H1 (cell line): ENCODE measurements around the gene ATP6V0D1. TPM values are rescaled to one million over a fixed set of nuclear protein-coding genes. Genes with fewer than 3 reads are reported as not detected.
A peak's percentile ranks its signal among the peaks of the same experiment; 100 is the strongest.

Experiments
- CTCF ChIA-PET: fragments of 300-600 bp; sonication (Branson Sonifier 250); formaldehyde crosslinking; loops from one replicate; lab custom pipeline; 2021; ENCODE audit not compliant: partially characterized antibody; lab: Charles Lee
- POLR2A ChIA-PET: fragments of 300-600 bp; sonication (Branson Sonifier 250); formaldehyde crosslinking; loops from one replicate; lab custom pipeline; 2021; ENCODE audit warnings: inconsistent platforms; ENCODE audit not compliant: partially characterized antibody; lab: Charles Lee
- DNase-seq, 2 experiments: peaks; one replicate each; pipeline versions ENCODE4 v3.0.0 to v3.0.0-alpha.2; 2010 to 2022; ENCODE audit warnings: low spot score in 2 of 2, low read depth in 1 of 2, mixed read lengths in 1 of 2
- FAIRE-seq: peaks from 2 replicates; lab custom pipeline; 2011; peaks lifted over from hg19 to GRCh38; lab: Jason Lieb, UNC
- H2AFZ ChIP-seq: 2 replicates; pipeline ENCODE4 v1.8.1; 2012; ENCODE audit warnings: low read length, inconsistent platforms
- H2AK5ac ChIP-seq: 2 replicates; pipeline ENCODE4 v1.6.1; 2013; ENCODE audit warnings: low read depth, low read length
- H2BK120ac ChIP-seq: replicated peaks from 2 replicates; pipeline ENCODE3; 2013; ENCODE audit warnings: low read depth, low read length, inconsistent platforms
- H2BK12ac ChIP-seq: 2 replicates; pipeline ENCODE4 v1.6.1; 2013; ENCODE audit warnings: low read depth, low read length
- H2BK15ac ChIP-seq: 2 replicates; pipeline ENCODE4 v1.6.1; 2013; ENCODE audit warnings: low read length
- H2BK20ac ChIP-seq: 2 replicates; pipeline ENCODE4 v1.6.1; 2013; ENCODE audit warnings: low read length
- H2BK5ac ChIP-seq: 2 replicates; pipeline ENCODE4 v1.6.1; 2013; ENCODE audit warnings: low read depth, low read length
- H3K14ac ChIP-seq: 2 replicates; pipeline ENCODE4 v1.6.1; 2013; ENCODE audit warnings: inconsistent platforms; ENCODE audit not compliant: insufficient read length
- H3K18ac ChIP-seq: 2 replicates; pipeline ENCODE4 v1.6.1; 2013; ENCODE audit warnings: low read length; ENCODE audit errors: extremely low read depth
- H3K23ac ChIP-seq: 2 replicates; pipeline ENCODE4 v1.6.1; 2013; ENCODE audit warnings: inconsistent platforms; ENCODE audit not compliant: insufficient read length
- H3K23me2 ChIP-seq: 2 replicates; pipeline ENCODE4 v1.6.1; 2013; ENCODE audit warnings: low read depth, low read length
- H3K27ac ChIP-seq: 2 replicates; pipeline ENCODE4 v1.6.1; 2011; ENCODE audit warnings: low read depth, low read length, inconsistent platforms
- H3K27me3 ChIP-seq, 4 experiments: replicated peaks in 1 of 4; 1 replicate in 1 of 4; 2 replicates in 3 of 4; pipeline versions ENCODE4 v1.6.1 to v1.8.1; 2011 to 2013; ENCODE audit warnings: low read length in 3 of 4, mild to moderate bottlenecking in 3 of 4, inconsistent platforms in 2 of 4, mixed read lengths in 2 of 4, moderate library complexity in 1 of 4; ENCODE audit not compliant: control insufficient read depth in 3 of 4, insufficient read depth in 3 of 4; ENCODE audit errors: extremely low read depth in 1 of 4
- H3K36me3 ChIP-seq, 4 experiments: 2 replicates each; pipeline versions ENCODE4 v1.6.1 to v1.8.1; 2011 to 2013; ENCODE audit warnings: mild to moderate bottlenecking in 4 of 4, low read length in 3 of 4, moderate library complexity in 2 of 4, control low read depth in 1 of 4, inconsistent platforms in 1 of 4; ENCODE audit not compliant: insufficient read depth in 4 of 4, control insufficient read depth in 2 of 4
- H3K4ac ChIP-seq: replicated peaks from 2 replicates; pipeline ENCODE3; 2013; ENCODE audit warnings: low read length, low read depth, mixed read lengths, inconsistent platforms; ENCODE audit not compliant: insufficient read length
- H3K4me1 ChIP-seq, 4 experiments: replicated peaks in 1 of 4; 1 replicate in 1 of 4; 2 replicates in 3 of 4; pipeline versions ENCODE4 v1.6.1 to v1.8.1; 2011 to 2013; ENCODE audit warnings: low read length in 3 of 4, inconsistent platforms in 2 of 4, mixed read lengths in 1 of 4; ENCODE audit not compliant: insufficient read depth in 4 of 4, control insufficient read depth in 3 of 4
- H3K4me2 ChIP-seq, 2 experiments: 2 replicates each; pipeline versions ENCODE4 v1.6.1 to v1.8.1; 2011 to 2013; ENCODE audit warnings: low read depth in 2 of 2, low read length in 2 of 2, control low read depth in 1 of 2, inconsistent platforms in 1 of 2, mild to moderate bottlenecking in 1 of 2; ENCODE audit not compliant: insufficient read depth in 1 of 2
- H3K4me3 ChIP-seq, 4 experiments: fragments of 200-600, 300-600 bp in 1 of 4; sonication (generic), shearing (Covaris generic), sonication (Bioruptor Twin) in 1 of 4; 2 replicates each; pipeline versions ENCODE4 v1.5.1 to v1.8.1; 2011 to 2016; ENCODE audit warnings: low read length in 4 of 4, low read depth in 3 of 4, control low read depth in 2 of 4, inconsistent platforms in 2 of 4, mild to moderate bottlenecking in 2 of 4, mixed read lengths in 1 of 4, moderate library complexity in 1 of 4; ENCODE audit not compliant: insufficient read depth in 2 of 4; ENCODE audit errors: extremely low read depth in 1 of 4
- H3K56ac ChIP-seq: replicated peaks from 2 replicates; pipeline ENCODE3; 2013; ENCODE audit warnings: low read depth, mild to moderate bottlenecking, mixed read lengths, low read length, inconsistent platforms; ENCODE audit not compliant: insufficient read length
- H3K79me1 ChIP-seq: 2 replicates; pipeline ENCODE4 v1.6.1; 2013; ENCODE audit warnings: low read depth, low read length, control low read depth
- H3K79me2 ChIP-seq, 2 experiments: 2 replicates each; pipeline versions ENCODE4 v1.6.1 to v1.8.1; 2012 to 2013; ENCODE audit warnings: low read length in 2 of 2, mild to moderate bottlenecking in 2 of 2, inconsistent platforms in 1 of 2; ENCODE audit not compliant: insufficient read depth in 2 of 2, control insufficient read depth in 1 of 2
- H3K9ac ChIP-seq, 4 experiments: replicated peaks in 1 of 4; 1 replicate in 1 of 4; 2 replicates in 3 of 4; pipeline versions ENCODE4 v1.6.1 to v1.8.1; 2011 to 2013; ENCODE audit warnings: low read depth in 3 of 4, low read length in 3 of 4, control low read depth in 2 of 4, mild to moderate bottlenecking in 2 of 4, moderate library complexity in 2 of 4, inconsistent platforms in 1 of 4; ENCODE audit errors: extremely low read depth in 1 of 4
- H3K9me3 ChIP-seq, 2 experiments: 2 replicates each; pipeline versions ENCODE4 v1.6.1 to v1.8.1; 2012 to 2013; ENCODE audit warnings: mild to moderate bottlenecking in 2 of 2, moderate library complexity in 2 of 2, control low read depth in 1 of 2, inconsistent platforms in 1 of 2, low read depth in 1 of 2, low read length in 1 of 2, mixed read lengths in 1 of 2; ENCODE audit not compliant: insufficient read depth in 2 of 2
- H4K20me1 ChIP-seq, 2 experiments: replicated peaks in 1 of 2; 2 replicates each; pipeline versions ENCODE3 to v1.8.1; 2011 to 2013; ENCODE audit warnings: inconsistent platforms in 2 of 2, low read length in 2 of 2, mild to moderate bottlenecking in 1 of 2; ENCODE audit not compliant: insufficient read depth in 2 of 2, control insufficient read depth in 1 of 2
- H4K5ac ChIP-seq: 2 replicates; pipeline ENCODE4 v1.6.1; 2013; ENCODE audit warnings: low read length, low read depth, mixed read lengths, inconsistent platforms; ENCODE audit not compliant: insufficient read length
- H4K8ac ChIP-seq: 2 replicates; pipeline ENCODE4 v1.8.0; 2013; ENCODE audit warnings: mild to moderate bottlenecking, moderate library complexity, low read length, inconsistent platforms; ENCODE audit not compliant: insufficient read depth; ENCODE audit errors: extremely low read depth
- H4K91ac ChIP-seq: replicated peaks from 2 replicates; pipeline ENCODE3; 2013; ENCODE audit warnings: low read length, mixed read lengths, inconsistent platforms; ENCODE audit not compliant: insufficient read length
- ATF2 ChIP-seq: IDR thresholded peaks from 2 replicates; pipeline ENCODE4 v1.6.1; 2012; ENCODE audit warnings: low read length, inconsistent platforms
- JUND ChIP-seq: IDR thresholded peaks from 2 replicates; pipeline ENCODE4 v1.6.1; 2011; ENCODE audit warnings: mild to moderate bottlenecking, improper control_type of control experiment, low read length
- SIN3A ChIP-seq, 2 experiments: IDR thresholded peaks in 1 of 2; conservative IDR thresholded peaks in 1 of 2; 2 replicates each; pipeline ENCODE4 v1.6.1; 2011 to 2012; ENCODE audit warnings: low read length in 2 of 2, improper control_type of control experiment in 1 of 2, low read depth in 1 of 2, mild to moderate bottlenecking in 1 of 2
- SIRT6 ChIP-seq: IDR thresholded peaks from one replicate; pipeline ENCODE4 v1.7.1; 2012; ENCODE audit warnings: low read length, inconsistent platforms
- WGBS, 2 experiments: shearing (Covaris generic) in 1 of 2; methylation state at CpG; one replicate each; pipeline versions ENCODE4 v1.1.6 to v1.1.7; 2013 to 2015; ENCODE audit warnings: low lambda C conversion rate in 2 of 2, mixed read lengths in 2 of 2, inconsistent platforms in 1 of 2, low coverage in 1 of 2, missing lambda C conversion rate in 1 of 2; ENCODE audit not compliant: insufficient replicate concordance in 2 of 2, insufficient coverage in 1 of 2, insufficient read length in 1 of 2; ENCODE audit errors: extremely low coverage in 1 of 2, missing lambda C conversion rate in 1 of 2; 5-methylcytosine and 5-hydroxymethylcytosine counted together
- polyA plus RNA-seq, 7 experiments: library from polyadenylated mRNA; depleted of rRNA in 3 of 7; stranded (reverse) in 5 of 7; unstranded in 2 of 7; fragments of >200 nt in 5 of 7; fragments of 200-250 nt in 2 of 7; gene quantifications; 1 replicate in 5 of 7; 2 replicates in 1 of 7; 4 replicates in 1 of 7; pipeline versions ENCODE4 v1.2.1 to v1.2.3, GENCODE V29; 2011 to 2013; ENCODE audit warnings: missing spikeins in 2 of 7, mixed read lengths in 2 of 7
- total RNA-seq: library from RNA; stranded (reverse); fragmentation: NEBNext Ultra II Directional; extraction: Animal tissue kit (Norgen Biotek cat#: 25700); gene quantifications from 2 replicates; pipeline ENCODE4 v1.2.1, GENCODE V29; 2021

The ATP6V0D1 gene
- total and polyA plus RNA-seq, 2 of the 8 experiments (the other 6 are each of a cell fraction or from before 2014, with no cell fraction given), result 47.3 to 134 TPM

GRCh38 chr16:67432506-67432890, 48.5 kb downstream of the ATP6V0D1 start:
- Histone ChIP-seq H3K4me2 (peak overlapping the region; percentile 55 to 87), H3K18ac (peak overlapping the region; percentile 88; the same call in 1 of the 2 replicates), H2BK15ac (peak overlapping the region; percentile 83; the same call in 1 of the 2 replicates), H3K4ac (peak overlapping the region; percentile 84), H3K23ac (no peak overlapping the region), H4K8ac (0 out of 2 replicates have a peak overlapping the region, but pooled peaks have one; percentile 77), H3K14ac (no peak overlapping the region), H3K36me3 (peaks cover under 1 to 9% (median 5%) of the 10 kb centered on the region in 4 experiments; a peak in 5 of 8 replicates), H3K56ac (peak overlapping the region; percentile 56), H2AFZ (no peak overlapping the region), H2AK5ac (no peak overlapping the region), H3K4me3 (peak overlapping the region; percentile 4 to 86 (median 11); a peak in 5 of 8 replicates), H3K27me3 (peaks cover 0 to 19% (median 15%) of the 10 kb centered on the region in 4 experiments; a peak in 6 of 7 replicates), H3K27ac (peak overlapping the region; percentile 60; the same call in 1 of the 2 replicates), H3K79me2 (no peaks in the 10 kb centered on the region; a peak in 1 of 4 replicates), H3K4me1 (peaks cover 0 to 37% (median 30%) of the 10 kb centered on the region in 4 experiments; a peak in 6 of 7 replicates), H2BK12ac (peak overlapping the region; percentile 18; the same call in 1 of the 2 replicates), H3K79me1 (peaks cover 10% of the 10 kb centered on the region; the same call in 1 of the 2 replicates), H4K5ac (peak overlapping the region; percentile 44), H4K20me1 (peaks cover 0 to 6% of the 10 kb centered on the region in 2 experiments), H2BK5ac (peak overlapping the region; percentile 72; the same call in 1 of the 2 replicates), H2BK20ac (peak overlapping the region; percentile 48; the same call in 1 of the 2 replicates), H3K23me2 (peaks cover 17% of the 10 kb centered on the region; the same call in 1 of the 2 replicates), H3K9me3 (no peaks in the 10 kb centered on the region), H3K9ac (peak overlapping the region in 2 of 4 experiments; percentile 16 to 36; a peak in 3 of 7 replicates), H4K91ac (peak overlapping the region; percentile 81), H2BK120ac (peak overlapping the region; percentile 81)
- WGBS, 2 experiments, result 78% methylated on average over 5 of the region's 5 CpGs; no CpG with 5 or more reads in 1 of the 2 experiments
- DNase-seq (no peak), FAIRE-seq (no peak)
- ChIA-PET POLR2A (interaction anchor here (0.6 to 7.3 kb wide), 8 partner anchors 8 to 105 kb away, joined by 3 to 67 read pairs (median 3); partner anchors contain the start of gene TPPP3), CTCF (interaction anchor here (0.8 to 28.4 kb wide), 7 partner anchors 7 to 167 kb away, joined by 4 to 683 read pairs (median 11); no protein-coding TSS in a partner anchor)
- no peak for TF ChIP-seq ATF2
- no peak for TF ChIP-seq JUND
- TF ChIP-seq SIN3A (conservative IDR thresholded peaks at IDR 0.05 in 1 of 2, IDR thresholded peaks at IDR 0.05 in 1 of 2; ENCODE audit: low read depth in 1 of 2, low read length in 2 of 2), result no peak
- TF ChIP-seq SIRT6, result no peak
